DND-41 (cell line): ENCODE results near the gene MAB21L4.

ENCODE experiments used
- ATAC-seq: fragments of 200-7000 bp; cut with Tn5 transposase; 3 replicates; pipeline ENCODE4 v1.9.1; 2021; ENCODE audit warnings: low read depth; ENCODE audit not compliant: insufficient read depth
- DNase-seq: peaks from one replicate; pipeline ENCODE4 v3.0.0-alpha.2; 2020
- H2AFZ ChIP-seq: 2 replicates; pipeline ENCODE4 v1.6.0; 2012; ENCODE audit warnings: low read depth, low read length
- H3K27ac ChIP-seq: 2 replicates; pipeline ENCODE4 v1.5.1; 2012; ENCODE audit warnings: low read length, inconsistent platforms
- H3K27me3 ChIP-seq: fragments of 200-600 bp; sonication (generic); 2 replicates; pipeline ENCODE4 v1.6.0; 2012; ENCODE audit warnings: low read length, mild to moderate bottlenecking, inconsistent platforms; ENCODE audit not compliant: insufficient read depth, poor library complexity
- H3K36me3 ChIP-seq: 2 replicates; pipeline ENCODE4 v1.5.1; 2012; ENCODE audit warnings: low read length, inconsistent platforms; ENCODE audit not compliant: insufficient read depth
- H3K4me1 ChIP-seq: 2 replicates; pipeline ENCODE4 v1.5.1; 2012; ENCODE audit warnings: mild to moderate bottlenecking, low read length; ENCODE audit not compliant: insufficient read depth
- H3K4me2 ChIP-seq: 2 replicates; pipeline ENCODE4 v1.6.0; 2012; ENCODE audit warnings: mild to moderate bottlenecking, moderate library complexity, low read length, inconsistent platforms; ENCODE audit not compliant: insufficient read depth
- H3K4me3 ChIP-seq, 2 experiments: fragments of 200-600 bp in 1 of 2; shearing (Covaris generic) in 1 of 2; 2 replicates each; pipeline ENCODE4 v1.5.1; 2012 to 2016; ENCODE audit warnings: inconsistent platforms in 2 of 2, low read length in 2 of 2, mild to moderate bottlenecking in 2 of 2, low read depth in 1 of 2, moderate library complexity in 1 of 2
- H3K79me2 ChIP-seq: 2 replicates; pipeline ENCODE4 v1.6.0; 2012; ENCODE audit warnings: low read length, inconsistent platforms; ENCODE audit not compliant: insufficient read depth
- H3K9ac ChIP-seq: 2 replicates; pipeline ENCODE4 v1.6.0; 2012; ENCODE audit warnings: low read depth, mild to moderate bottlenecking, inconsistent platforms, low read length, moderate library complexity
- H3K9me3 ChIP-seq: 2 replicates; pipeline ENCODE4 v1.5.1; 2012; ENCODE audit warnings: low read length, moderate library complexity, mild to moderate bottlenecking, inconsistent platforms; ENCODE audit not compliant: insufficient read depth, severe bottlenecking
- H4K20me1 ChIP-seq: 2 replicates; pipeline ENCODE4 v1.6.0; 2012; ENCODE audit warnings: low read length; ENCODE audit not compliant: insufficient read depth
- CTCF ChIP-seq: IDR thresholded peaks from 2 replicates; pipeline ENCODE4 v1.5.1; 2012; ENCODE audit warnings: borderline replicate concordance, low read length, moderate library complexity, mild to moderate bottlenecking; ENCODE audit not compliant: poor library complexity, severe bottlenecking; ENCODE audit errors: extremely low read depth
- EZH2 ChIP-seq: IDR thresholded peaks from 3 replicates; pipeline ENCODE4 v1.6.1; 2012; ENCODE audit warnings: borderline replicate concordance, low read depth, mild to moderate bottlenecking, moderate library complexity, low read length, inconsistent platforms; ENCODE audit not compliant: severe bottlenecking

The MAB21L4 gene

DNA sequence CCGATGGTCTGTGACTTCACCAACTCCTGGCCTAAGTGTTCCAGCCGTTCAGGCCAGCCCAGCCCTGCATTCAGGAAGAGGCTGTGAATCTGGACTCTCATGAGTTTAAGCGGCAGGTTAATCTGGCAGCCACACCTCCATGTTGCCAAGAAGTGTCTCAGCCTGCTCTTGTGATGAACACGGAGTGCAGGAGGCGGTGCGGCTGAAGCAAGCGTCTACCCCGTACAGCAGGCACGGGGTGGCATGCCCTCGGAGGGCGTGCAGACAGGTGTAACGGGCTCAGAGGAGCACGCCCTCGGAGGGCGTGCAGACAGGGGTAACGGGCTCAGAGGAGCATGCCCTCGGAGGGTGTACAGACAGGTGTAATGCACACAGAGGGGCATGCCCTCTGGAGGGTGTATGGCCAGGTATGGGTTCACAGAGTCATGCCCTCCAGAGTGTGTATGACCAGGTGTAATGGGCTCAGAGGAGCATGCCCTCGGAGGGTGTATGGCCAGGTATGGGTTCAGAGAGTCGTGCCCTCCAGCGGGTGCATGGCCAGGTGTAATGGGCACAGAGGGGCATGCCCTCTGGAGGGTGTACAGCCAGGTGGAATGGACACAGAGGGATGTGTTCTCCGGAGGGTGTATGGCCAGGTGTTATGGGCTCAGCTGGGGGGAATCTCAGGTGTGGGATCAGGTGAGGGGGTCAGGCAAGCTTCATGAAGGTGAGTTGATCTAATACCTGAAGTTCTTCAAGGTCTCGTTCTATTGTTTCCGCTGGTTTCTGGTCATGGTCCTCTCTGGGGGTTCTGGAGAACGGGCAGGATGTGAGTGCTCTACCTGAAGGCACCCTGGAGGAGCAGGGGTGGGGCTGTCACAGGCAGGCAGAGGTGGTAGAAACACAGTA lies 32.8 kb upstream of the MAB21L4 start:
- DNase-seq (no peak), ATAC-seq (no peak)
- H3K9ac ChIP-seq: no peak overlapping the region
- H3K36me3 ChIP-seq: no peaks in the 10 kb centered on the region
- no peak overlapping the region for H3K27ac ChIP-seq
- no peak overlapping the region for H3K4me2 ChIP-seq
- H3K27me3 ChIP-seq: no peaks in the 10 kb centered on the region
- H4K20me1 ChIP-seq: peaks cover 16% of the 10 kb centered on the region; the same call in 1 of the 2 replicates
- no peaks in the 10 kb centered on the region for H3K79me2 ChIP-seq
- TF ChIP-seq CTCF (no peak), EZH2 (no peak)
- no peaks in the 10 kb centered on the region for H3K4me1 ChIP-seq
- no peak overlapping the region for H2AFZ ChIP-seq
- H3K9me3 ChIP-seq: no peaks in the 10 kb centered on the region
- no peak overlapping the region for H3K4me3 ChIP-seq

GRCh38 chr2:240927390-240927781 lies 31.4 kb upstream of the MAB21L4 start:
- no peak for TF ChIP-seq CTCF
- TF ChIP-seq EZH2: no peak
- H3K4me3 ChIP-seq: no peak overlapping the region
- H2AFZ ChIP-seq: no peak overlapping the region
- no peaks in the 10 kb centered on the region for H3K36me3 ChIP-seq
- H4K20me1 ChIP-seq: peaks cover 16% of the 10 kb centered on the region; the same call in 1 of the 2 replicates
- ATAC-seq (no peak), DNase-seq (no peak)
- no peak overlapping the region for H3K9ac ChIP-seq
- H3K4me1 ChIP-seq: no peaks in the 10 kb centered on the region
- no peaks in the 10 kb centered on the region for H3K79me2 ChIP-seq
- no peaks in the 10 kb centered on the region for H3K9me3 ChIP-seq
- no peaks in the 10 kb centered on the region for H3K27me3 ChIP-seq
- H3K27ac ChIP-seq: no peak overlapping the region
- H3K4me2 ChIP-seq: no peak overlapping the region

DNA sequence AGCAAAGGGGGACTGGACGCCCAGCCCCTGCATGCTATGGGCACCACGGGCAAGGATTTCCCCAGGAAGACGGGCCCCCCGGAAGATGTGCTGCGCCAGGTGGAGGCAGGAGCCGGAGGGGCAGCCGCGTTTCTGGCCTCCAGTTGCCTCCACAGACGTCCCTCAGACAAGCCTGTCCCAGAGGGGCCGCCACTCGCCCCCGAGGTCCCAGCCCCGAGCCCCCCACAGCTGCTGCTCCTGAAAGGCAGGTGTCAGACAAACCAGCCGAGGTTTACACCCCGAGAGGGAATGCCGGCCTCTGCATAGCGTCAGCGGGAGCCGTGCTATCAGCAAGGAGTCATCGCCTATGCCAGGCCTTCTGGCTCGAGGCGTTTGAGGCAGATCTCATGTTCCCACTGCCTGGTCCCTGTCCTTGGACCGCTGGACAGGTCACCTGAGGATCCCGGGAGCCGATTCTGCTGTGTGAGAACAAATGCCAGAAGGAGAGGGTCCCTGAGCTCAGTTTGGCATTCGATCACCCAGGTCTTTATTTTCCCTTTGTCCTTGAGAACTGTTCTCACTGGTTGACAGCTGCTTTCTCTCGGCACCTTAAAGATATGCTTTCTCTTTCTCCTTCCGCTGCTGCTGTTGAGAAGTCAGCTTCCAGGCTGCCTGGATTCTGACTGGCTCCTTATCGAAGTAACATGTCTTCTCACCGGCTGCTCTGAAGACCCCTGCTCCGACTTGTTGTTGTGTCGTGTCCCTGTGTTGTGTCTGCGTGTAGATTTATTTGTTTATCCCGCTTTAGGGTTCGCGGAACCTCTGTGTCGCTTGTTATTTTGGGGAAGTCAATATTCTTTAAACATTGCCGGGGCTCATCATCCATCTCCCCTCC lies 30.8 kb upstream of the MAB21L4 start:
- H3K4me3 ChIP-seq: no peak overlapping the region
- no peak overlapping the region for H3K4me2 ChIP-seq
- H3K27me3 ChIP-seq: no peaks in the 10 kb centered on the region
- no peak overlapping the region for H3K27ac ChIP-seq
- peaks cover 16% of the 10 kb centered on the region; the same call in 1 of the 2 replicates for H4K20me1 ChIP-seq
- no peak overlapping the region for H3K9ac ChIP-seq
- H3K9me3 ChIP-seq: no peaks in the 10 kb centered on the region
- ATAC-seq (no peak), DNase-seq (no peak)
- H3K36me3 ChIP-seq: no peaks in the 10 kb centered on the region
- no peaks in the 10 kb centered on the region for H3K4me1 ChIP-seq
- H3K79me2 ChIP-seq: no peaks in the 10 kb centered on the region
- H2AFZ ChIP-seq: no peak overlapping the region
- no peak for TF ChIP-seq CTCF
- no peak for TF ChIP-seq EZH2
